ENCODE data around the gene NCKAP5. TPM values are rescaled to one million over a fixed set of nuclear protein-coding genes. Genes with fewer than 3 reads are reported as not detected.

The NCKAP5 gene
- total RNA-seq, 5 donors from 2014 or later (not counting 1 experiment from before 2014, with no cell fraction given): 0.06 TPM; not detected in 4

DNA sequence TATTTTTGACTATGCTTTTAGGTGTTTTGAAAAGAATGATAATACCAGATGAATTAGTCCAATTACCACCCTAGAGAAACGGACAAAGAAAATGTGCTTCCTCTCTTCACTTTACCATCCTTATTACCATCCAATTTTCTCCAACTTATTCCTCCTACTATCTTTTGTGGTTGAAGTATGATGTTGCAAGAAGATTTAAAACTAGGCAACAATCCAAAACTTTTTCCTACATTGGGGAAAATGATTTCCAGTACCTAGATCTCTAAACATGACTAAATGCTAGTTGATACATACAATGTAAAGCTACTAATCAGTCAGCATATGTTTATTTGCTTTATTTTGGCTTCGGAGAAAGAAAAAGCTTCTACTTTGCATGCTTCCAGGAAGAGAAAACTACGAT is 543.3 kb downstream of the NCKAP5 start:
- no peak for ATAC-seq (replicated peaks in 1 of 4)
- H3K4me1 ChIP-seq (ENCODE audit: control insufficient read depth in 1 of 2, extremely low read depth in 1 of 2, insufficient read depth in 2 of 2, low read length in 2 of 2): no peaks in the 10 kb centered on the region
- no peaks in the 10 kb centered on the region for H3K9me3 ChIP-seq
- CTCF ChIA-PET: no interaction called here
- POLR2A ChIA-PET: no interaction called here
- no peak for DNase-seq
- no peak overlapping the region for H3K27ac ChIP-seq (ENCODE audit: low read length)
- no peak overlapping the region for H3K4me3 Mint-ChIP-seq
- H3K36me3 Mint-ChIP-seq: no peaks in the 10 kb centered on the region
- H3K4me1 Mint-ChIP-seq: no peaks in the 10 kb centered on the region
- no peaks in the 10 kb centered on the region for H3K27me3 ChIP-seq (replicated peaks in 1 of 2; ENCODE audit: control insufficient read depth in 2 of 2, extremely low read depth in 1 of 2, insufficient read depth in 2 of 2, low read length in 1 of 2)
- WGBS (ENCODE audit: insufficient coverage): 78% methylated on average over 2 of the region's 3 CpGs
- H3K27me3 Mint-ChIP-seq: no peaks in the 10 kb centered on the region
- H3K9me3 Mint-ChIP-seq: peaks cover 2 to 13% (median 11%) of the 10 kb centered on the region in 3 donors
- H3K36me3 ChIP-seq (ENCODE audit: control insufficient read depth in 2 of 2, extremely low read depth in 1 of 2, insufficient read depth in 1 of 2, low read length in 1 of 2): no peaks in the 10 kb centered on the region
- no peak overlapping the region for H3K27ac Mint-ChIP-seq
- no peak overlapping the region for H3K4me3 ChIP-seq (ENCODE audit: control insufficient read depth in 1 of 2, extremely low read depth in 1 of 2, low read length in 1 of 2)

DNA sequence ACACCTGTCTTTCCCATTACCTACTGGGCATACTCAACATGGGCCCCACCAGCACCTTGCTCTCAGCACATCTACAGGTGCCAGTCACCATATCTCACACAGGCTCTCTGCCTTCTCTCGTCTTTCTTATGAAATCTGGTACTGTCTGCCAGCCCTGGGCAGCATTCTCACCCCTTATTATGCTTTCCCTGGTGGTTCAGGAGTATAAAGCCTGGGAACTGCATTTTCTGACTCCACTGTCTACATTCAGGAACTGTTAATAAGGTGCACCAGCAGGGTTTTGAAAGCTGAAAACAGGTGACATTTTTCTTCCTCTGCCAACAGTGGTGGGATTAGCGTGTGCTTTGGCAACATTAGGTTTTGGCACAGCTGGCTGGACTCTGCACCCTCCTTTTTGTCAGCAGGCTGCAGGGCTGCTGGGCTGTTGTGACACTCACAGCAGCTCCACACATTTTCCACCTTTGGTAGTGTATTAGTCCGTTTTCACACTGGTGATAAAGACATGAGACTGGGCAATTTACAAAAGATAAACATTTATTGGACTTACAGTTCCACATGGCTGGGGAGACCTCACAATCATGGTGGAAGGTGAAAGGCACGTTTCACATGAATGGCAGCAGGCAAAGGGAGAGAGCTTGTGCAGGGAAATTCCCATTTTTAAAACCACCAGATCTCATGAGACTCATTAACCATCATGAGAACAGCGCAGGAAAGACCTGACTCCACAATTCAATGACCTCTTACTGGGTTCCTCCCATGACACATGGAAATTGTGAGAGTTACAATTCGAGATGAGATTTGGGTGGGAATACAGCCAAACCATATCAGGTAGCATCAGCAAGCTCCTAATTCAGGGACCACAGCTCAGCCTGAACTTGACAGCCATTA is 555.2 kb downstream of the NCKAP5 start:
- Mint-ChIP-seq H3K9me3 (peaks cover 5 to 19% (median 14%) of the 10 kb centered on the region in 3 donors), H3K27ac (no peak overlapping the region), H3K4me3 (no peak overlapping the region), H3K27me3 (peaks cover 0 to 4% of the 10 kb centered on the region in 2 donors), H3K4me1 (no peaks in the 10 kb centered on the region), H3K36me3 (no peaks in the 10 kb centered on the region)
- Histone ChIP-seq H3K4me1 (ENCODE audit: control insufficient read depth in 1 of 2, extremely low read depth in 1 of 2, insufficient read depth in 2 of 2, low read length in 2 of 2) (no peaks in the 10 kb centered on the region), H3K36me3 (ENCODE audit: control insufficient read depth in 2 of 2, extremely low read depth in 1 of 2, insufficient read depth in 1 of 2, low read length in 1 of 2) (no peaks in the 10 kb centered on the region), H3K4me3 (ENCODE audit: control insufficient read depth in 1 of 2, extremely low read depth in 1 of 2, low read length in 1 of 2) (no peak overlapping the region), H3K9me3 (no peaks in the 10 kb centered on the region), H3K27me3 (replicated peaks in 1 of 2; ENCODE audit: control insufficient read depth in 2 of 2, extremely low read depth in 1 of 2, insufficient read depth in 2 of 2, low read length in 1 of 2) (no peaks in the 10 kb centered on the region), H3K27ac (ENCODE audit: low read length) (no peak overlapping the region)
- ChIA-PET CTCF (no interaction called here), POLR2A (no interaction called here)
- ATAC-seq (replicated peaks in 1 of 4) (no peak), DNase-seq (no peak)
- no CpG with 5 or more reads among the region's 6 CpGs for WGBS (ENCODE audit: insufficient coverage)

GRCh38 chr2:133004623-133005022 is 563.6 kb downstream of the NCKAP5 start:
- Histone ChIP-seq H3K4me3 (ENCODE audit: control insufficient read depth in 1 of 2, extremely low read depth in 1 of 2, low read length in 1 of 2) (no peak overlapping the region), H3K27me3 (replicated peaks in 1 of 2; ENCODE audit: control insufficient read depth in 2 of 2, extremely low read depth in 1 of 2, insufficient read depth in 2 of 2, low read length in 1 of 2) (no peaks in the 10 kb centered on the region), H3K4me1 (ENCODE audit: control insufficient read depth in 1 of 2, extremely low read depth in 1 of 2, insufficient read depth in 2 of 2, low read length in 2 of 2) (no peaks in the 10 kb centered on the region), H3K36me3 (ENCODE audit: control insufficient read depth in 2 of 2, extremely low read depth in 1 of 2, insufficient read depth in 1 of 2, low read length in 1 of 2) (no peaks in the 10 kb centered on the region), H3K27ac (ENCODE audit: low read length) (no peak overlapping the region), H3K9me3 (no peaks in the 10 kb centered on the region)
- H3K4me3 Mint-ChIP-seq: no peak overlapping the region
- no peaks in the 10 kb centered on the region for H3K36me3 Mint-ChIP-seq
- no peak overlapping the region for H3K27ac Mint-ChIP-seq
- DNase-seq (no peak), ATAC-seq (replicated peaks in 1 of 4) (no peak)
- peaks cover 14 to 20% (median 17%) of the 10 kb centered on the region in 3 donors for H3K9me3 Mint-ChIP-seq
- 79% methylated on average over 2 of the region's 5 CpGs for WGBS (ENCODE audit: insufficient coverage)
- no peaks in the 10 kb centered on the region for H3K4me1 Mint-ChIP-seq
- ChIA-PET POLR2A (no interaction called here), CTCF (no interaction called here)
- H3K27me3 Mint-ChIP-seq: no peaks in the 10 kb centered on the region

DNA sequence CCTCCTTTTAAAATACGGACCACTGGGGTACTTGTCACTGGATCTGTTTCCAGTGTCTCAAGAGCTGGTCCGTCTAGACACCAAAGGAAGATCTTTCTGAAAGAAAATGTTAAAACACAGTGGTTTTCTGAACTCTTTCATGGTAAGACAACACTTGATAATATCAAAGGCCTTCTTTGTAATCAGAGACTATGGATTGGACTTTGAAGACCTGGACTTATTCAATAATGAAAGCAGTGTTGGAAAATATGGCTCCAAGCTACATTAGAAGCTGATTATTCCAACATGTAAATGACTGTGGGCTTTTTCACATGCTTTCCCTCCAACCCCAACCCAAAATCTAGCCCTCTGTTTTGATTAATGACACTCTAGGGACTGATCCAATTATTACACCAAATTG is 568.8 kb downstream of the NCKAP5 start:
- WGBS (ENCODE audit: insufficient coverage): no CpG with 5 or more reads among the region's 2 CpGs
- CTCF ChIA-PET: no interaction called here
- H3K9me3 Mint-ChIP-seq: peaks cover 9 to 15% (median 13%) of the 10 kb centered on the region in 3 donors

GRCh38 chr2:132998221-132998620 is 570.0 kb downstream of the NCKAP5 start:
- H3K36me3 Mint-ChIP-seq: no peaks in the 10 kb centered on the region
- no peaks in the 10 kb centered on the region for H3K27me3 ChIP-seq (replicated peaks in 1 of 2; ENCODE audit: control insufficient read depth in 2 of 2, extremely low read depth in 1 of 2, insufficient read depth in 2 of 2, low read length in 1 of 2)
- DNase-seq: no peak
- no peaks in the 10 kb centered on the region for H3K9me3 ChIP-seq
- no peaks in the 10 kb centered on the region for H3K36me3 ChIP-seq (ENCODE audit: control insufficient read depth in 2 of 2, extremely low read depth in 1 of 2, insufficient read depth in 1 of 2, low read length in 1 of 2)
- POLR2A ChIA-PET: no interaction called here
- CTCF ChIA-PET: no interaction called here
- H3K27me3 Mint-ChIP-seq: no peaks in the 10 kb centered on the region
- ATAC-seq (replicated peaks in 1 of 4): no peak
- H3K27ac ChIP-seq (ENCODE audit: low read length): no peak overlapping the region
- H3K9me3 Mint-ChIP-seq: peaks cover 1 to 16% (median 6%) of the 10 kb centered on the region in 3 donors
- no peaks in the 10 kb centered on the region for H3K4me1 ChIP-seq (ENCODE audit: control insufficient read depth in 1 of 2, extremely low read depth in 1 of 2, insufficient read depth in 2 of 2, low read length in 2 of 2)
- no peak overlapping the region for H3K4me3 Mint-ChIP-seq
- H3K4me1 Mint-ChIP-seq: no peaks in the 10 kb centered on the region
- H3K27ac Mint-ChIP-seq: no peak overlapping the region
- no peak overlapping the region for H3K4me3 ChIP-seq (ENCODE audit: control insufficient read depth in 1 of 2, extremely low read depth in 1 of 2, low read length in 1 of 2)

More for the DNA sequence above, 568.8 kb downstream of the NCKAP5 start:
- H3K27ac ChIP-seq (ENCODE audit: low read length): no peak overlapping the region
- no peak for ATAC-seq (replicated peaks in 1 of 4)
- Mint-ChIP-seq H3K27ac (no peak overlapping the region), H3K36me3 (no peaks in the 10 kb centered on the region), H3K4me1 (no peaks in the 10 kb centered on the region), H3K27me3 (no peaks in the 10 kb centered on the region), H3K4me3 (no peak overlapping the region)
- POLR2A ChIA-PET: no interaction called here
- no peak for DNase-seq
- no peaks in the 10 kb centered on the region for H3K27me3 ChIP-seq (replicated peaks in 1 of 2; ENCODE audit: control insufficient read depth in 2 of 2, extremely low read depth in 1 of 2, insufficient read depth in 2 of 2, low read length in 1 of 2)
- H3K9me3 ChIP-seq: no peaks in the 10 kb centered on the region
- no peaks in the 10 kb centered on the region for H3K36me3 ChIP-seq (ENCODE audit: control insufficient read depth in 2 of 2, extremely low read depth in 1 of 2, insufficient read depth in 1 of 2, low read length in 1 of 2)
- H3K4me1 ChIP-seq (ENCODE audit: control insufficient read depth in 1 of 2, extremely low read depth in 1 of 2, insufficient read depth in 2 of 2, low read length in 2 of 2): no peaks in the 10 kb centered on the region
- no peak overlapping the region for H3K4me3 ChIP-seq (ENCODE audit: control insufficient read depth in 1 of 2, extremely low read depth in 1 of 2, low read length in 1 of 2)

- no peak for ATAC-seq (replicated peaks in 1 of 4)
- Histone ChIP-seq H3K4me3 (ENCODE audit: control insufficient read depth in 1 of 2, extremely low read depth in 1 of 2, low read length in 1 of 2) (no peak overlapping the region), H3K9me3 (no peaks in the 10 kb centered on the region), H3K27ac (ENCODE audit: low read length) (no peak overlapping the region), H3K36me3 (ENCODE audit: control insufficient read depth in 2 of 2, extremely low read depth in 1 of 2, insufficient read depth in 1 of 2, low read length in 1 of 2) (no peaks in the 10 kb centered on the region), H3K27me3 (replicated peaks in 1 of 2; ENCODE audit: control insufficient read depth in 2 of 2, extremely low read depth in 1 of 2, insufficient read depth in 2 of 2, low read length in 1 of 2) (no peaks in the 10 kb centered on the region), H3K4me1 (ENCODE audit: control insufficient read depth in 1 of 2, extremely low read depth in 1 of 2, insufficient read depth in 2 of 2, low read length in 2 of 2) (no peaks in the 10 kb centered on the region)
- 50% methylated on average over 2 of the region's 8 CpGs for WGBS (ENCODE audit: insufficient coverage)
- H3K36me3 Mint-ChIP-seq: no peaks in the 10 kb centered on the region
- CTCF ChIA-PET: interaction anchor here in 1 of 2 donors (0.6 kb wide), 1 partner anchor 13 kb away, joined by 3 read pairs; no protein-coding TSS in a partner anchor
- no peak overlapping the region for H3K4me3 Mint-ChIP-seq
- no peak overlapping the region for H3K27ac Mint-ChIP-seq
- DNase-seq: no peak
- H3K9me3 Mint-ChIP-seq: peaks cover 0 to 5% (median 3%) of the 10 kb centered on the region in 3 donors
- POLR2A ChIA-PET: no interaction called here
- H3K27me3 Mint-ChIP-seq: no peaks in the 10 kb centered on the region
- no peaks in the 10 kb centered on the region for H3K4me1 Mint-ChIP-seq
Observed at GRCh38 chr2:132991471-132992045, 576.7 kb downstream of the NCKAP5 start.

Measured in T-cell (primary cell).